AG09319 (cell line): ENCODE results near the gene TMEM125.

ENCODE experiments used
- DNase-seq: peaks from one replicate; pipeline ENCODE4 v3.0.0-alpha.2; 2010; ENCODE audit warnings: low read depth; ENCODE audit errors: extremely low read depth
- CTCF ChIP-seq: IDR thresholded peaks from 2 replicates; pipeline ENCODE4 v1.5.1; 2011; ENCODE audit warnings: low read depth, mild to moderate bottlenecking, inconsistent platforms, low read length, moderate library complexity

Gene TMEM125

DNA sequence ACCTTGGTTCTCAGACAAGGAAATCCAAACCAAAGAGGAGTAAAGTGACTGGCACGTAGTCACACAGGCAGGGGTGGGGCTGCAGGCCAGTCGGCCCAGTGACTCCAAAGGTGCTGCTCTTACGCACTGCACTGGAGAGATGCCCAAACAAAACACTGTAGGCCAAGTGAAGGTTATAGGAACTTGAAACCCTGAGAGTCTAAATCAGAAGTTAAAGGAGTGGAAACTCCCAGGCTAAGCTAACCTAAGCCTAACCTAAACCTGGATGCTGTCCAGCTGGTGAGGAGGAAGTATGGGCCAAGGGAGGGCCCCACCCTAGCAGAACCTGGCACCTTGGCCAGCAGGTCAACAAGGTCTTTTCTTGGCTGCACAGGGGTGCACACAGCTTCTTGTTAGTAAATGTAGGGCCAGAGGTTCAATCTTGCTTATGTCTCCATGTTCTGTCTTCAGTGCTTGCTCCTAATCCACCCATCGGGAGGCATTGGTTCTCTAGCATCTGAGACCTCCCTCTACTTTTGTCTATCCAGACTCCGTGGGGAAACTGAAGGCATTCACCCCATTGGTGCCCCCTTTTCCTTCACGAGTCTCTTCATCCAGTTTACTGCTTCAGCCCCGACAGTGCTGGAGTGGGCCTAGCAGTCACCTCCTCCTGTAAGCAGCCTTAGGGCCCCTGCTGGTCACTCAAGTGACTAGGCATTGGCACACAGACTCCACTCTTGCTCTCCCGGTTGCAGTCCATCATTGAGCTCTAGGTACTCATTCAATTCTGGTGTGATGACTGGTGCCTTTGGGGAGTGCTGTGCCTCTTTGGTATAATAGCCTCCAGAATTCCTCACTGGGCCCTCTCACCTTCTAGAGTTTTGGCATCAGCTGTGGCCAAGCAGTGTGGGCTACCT is 12.9 kb upstream of the TMEM125 start:
- no peak for TF ChIP-seq CTCF
- DNase-seq: no peak

DNA sequence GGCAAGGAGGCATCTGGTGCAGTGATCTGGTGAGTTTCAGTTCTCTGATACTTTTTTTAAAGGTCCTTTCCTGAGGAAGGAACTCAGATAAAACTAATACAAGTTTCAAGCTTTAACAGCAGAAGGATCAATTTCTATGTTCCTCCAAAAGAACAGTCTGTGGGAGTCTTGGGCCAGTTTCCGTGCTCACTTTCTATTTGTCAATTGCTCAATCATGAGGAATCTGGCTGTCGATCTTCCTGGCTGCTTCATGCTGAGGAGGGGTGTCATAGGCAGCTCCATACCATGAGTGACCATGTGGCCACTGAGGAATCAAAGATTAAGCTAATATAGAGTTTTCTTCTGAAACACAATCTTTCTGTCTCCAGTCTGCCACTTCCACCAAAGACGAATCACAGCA is 11.4 kb upstream of the TMEM125 start:
- no peak for DNase-seq
- TF ChIP-seq CTCF: no peak

GRCh38 chr1:43265431-43265830 is 4.4 kb upstream of the TMEM125 start:
- no peak for TF ChIP-seq CTCF
- no peak for DNase-seq

DNA sequence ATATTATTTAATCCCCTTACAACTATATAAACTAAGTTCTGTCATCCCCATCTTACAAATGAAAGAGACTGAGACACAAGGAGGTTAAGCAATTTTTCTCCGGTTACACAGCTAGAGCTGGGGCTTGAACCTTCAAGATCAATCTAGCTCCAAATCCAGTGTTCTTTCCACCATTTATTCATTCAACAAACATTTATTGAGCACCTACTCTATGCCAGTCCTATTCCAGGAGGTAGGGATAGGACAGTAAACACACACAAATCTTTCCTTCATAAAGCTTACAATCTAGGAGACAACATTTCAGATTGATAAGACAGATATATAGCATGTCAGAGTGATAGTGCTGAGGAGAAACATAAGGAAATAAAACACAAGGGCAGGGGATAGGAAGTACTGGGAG is 2.9 kb upstream of the TMEM125 start:
- TF ChIP-seq CTCF: no peak
- DNase-seq: no peak

DNA sequence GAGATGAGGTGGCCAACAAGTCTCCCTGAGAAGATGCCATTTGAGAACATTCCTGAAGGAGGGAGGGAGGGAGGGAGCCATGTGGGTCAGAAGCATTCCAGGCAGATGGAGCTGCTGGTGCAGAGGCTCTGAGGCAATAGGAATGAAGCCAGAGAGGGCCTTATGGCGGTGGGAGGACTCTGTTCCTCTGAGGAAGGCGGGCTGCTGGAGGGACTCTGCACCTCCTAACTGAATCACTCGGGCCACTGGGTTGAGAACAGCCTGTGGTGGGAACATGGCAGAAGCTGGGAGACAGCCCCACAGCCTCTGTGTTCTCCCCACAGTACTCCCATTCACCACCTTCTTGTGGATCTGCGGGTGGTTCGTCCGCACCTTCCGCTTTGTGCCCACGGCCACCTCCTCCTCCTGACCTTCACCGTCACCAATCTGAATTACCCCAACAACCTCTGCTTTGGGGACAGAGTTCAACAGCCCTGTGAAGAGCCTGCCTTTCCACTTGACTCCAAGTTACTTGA is 2.4 kb upstream of the TMEM125 start:
- DNase-seq: peak; percentile 52
- no peak for TF ChIP-seq CTCF

DNA sequence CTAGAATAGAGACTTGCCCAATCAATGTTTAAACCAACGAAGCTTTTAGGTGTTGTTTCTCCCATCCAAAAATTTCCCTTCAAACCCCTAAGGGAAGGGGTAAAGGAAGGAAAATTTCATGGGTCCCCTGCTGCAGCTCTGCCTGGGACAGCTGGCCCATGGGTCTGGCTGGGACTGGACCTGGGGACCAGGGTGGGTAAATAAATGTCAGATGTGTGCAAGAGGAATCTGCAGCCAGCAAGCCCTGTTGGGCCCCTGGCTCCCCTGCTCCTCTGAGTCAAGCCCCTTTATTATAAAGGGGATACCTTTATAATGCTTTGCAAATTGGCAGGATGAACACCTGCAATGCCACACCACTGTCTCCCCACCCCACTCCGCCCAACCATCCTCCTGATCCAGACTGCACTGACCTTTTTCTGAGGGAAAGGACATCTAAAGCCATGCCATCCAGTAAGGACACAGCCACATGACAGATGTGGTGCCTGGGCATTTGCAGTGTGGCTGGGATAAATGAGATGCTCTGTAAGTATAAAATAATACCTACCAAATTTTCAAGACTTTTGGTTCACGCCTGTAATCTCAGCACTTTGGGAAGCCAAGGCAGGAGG is 1.9 kb upstream of the TMEM125 start:
- no peak for DNase-seq
- TF ChIP-seq CTCF: no peak
